Measurements from ENCODE around the gene SOX9. TPM values are rescaled to one million over a fixed set of nuclear protein-coding genes. Genes with fewer than 3 reads are reported as not detected.

The SOX9 gene
- total RNA-seq, 1 donor from 2014 or later = 54.0 TPM

- no peak for DNase-seq (ENCODE audit: extremely low spot score, unreplicated experiment)
- peaks cover 44% of the 10 kb centered on the region for H3K4me1 Mint-ChIP-seq (ENCODE audit: unreplicated experiment)
- peak overlapping the region; percentile 96 for H3K4me3 Mint-ChIP-seq
- peaks cover 33% of the 10 kb centered on the region for H3K27me3 Mint-ChIP-seq
- no peaks in the 10 kb centered on the region for H3K9me3 Mint-ChIP-seq
- peaks cover 15% of the 10 kb centered on the region for H3K36me3 Mint-ChIP-seq
- H3K27ac Mint-ChIP-seq = peak overlapping the region; percentile 82
- no peak for TF ChIP-seq CTCF (conservative IDR thresholded peaks at IDR 0.05)
Observed at GRCh38 chr17:72123530-72124437, 3.0 kb downstream of the SOX9 start.

- Mint-ChIP-seq H3K27me3 (peaks cover 27% of the 10 kb centered on the region), H3K4me1 (ENCODE audit: unreplicated experiment) (peaks cover 40% of the 10 kb centered on the region), H3K27ac (peak overlapping the region; percentile 82), H3K36me3 (peaks cover 15% of the 10 kb centered on the region), H3K9me3 (no peaks in the 10 kb centered on the region), H3K4me3 (peak overlapping the region; percentile 93)
- no peak for TF ChIP-seq CTCF (conservative IDR thresholded peaks at IDR 0.05)
- DNase-seq (ENCODE audit: extremely low spot score, unreplicated experiment) = no peak
Observed at GRCh38 chr17:72124438-72124775, 3.6 kb downstream of the SOX9 start.

GRCh38 chr17:72125226-72125651 is 4.4 kb downstream of the SOX9 start:
- DNase-seq (ENCODE audit: extremely low spot score, unreplicated experiment) = no peak
- Mint-ChIP-seq H3K9me3 (no peaks in the 10 kb centered on the region), H3K4me3 (peak overlapping the region; percentile 76), H3K4me1 (ENCODE audit: unreplicated experiment) (peaks cover 35% of the 10 kb centered on the region), H3K36me3 (peaks cover 15% of the 10 kb centered on the region), H3K27ac (no peak overlapping the region), H3K27me3 (peaks cover 19% of the 10 kb centered on the region)
- TF ChIP-seq CTCF (conservative IDR thresholded peaks at IDR 0.05) = no peak

GRCh38 chr17:72125742-72126141 is 4.9 kb downstream of the SOX9 start:
- Mint-ChIP-seq H3K4me3 (peak overlapping the region; percentile 77), H3K36me3 (peaks cover 15% of the 10 kb centered on the region), H3K9me3 (no peaks in the 10 kb centered on the region), H3K4me1 (ENCODE audit: unreplicated experiment) (peaks cover 35% of the 10 kb centered on the region), H3K27me3 (peaks cover 14% of the 10 kb centered on the region), H3K27ac (peak overlapping the region; percentile 50)
- DNase-seq (ENCODE audit: extremely low spot score, unreplicated experiment) = no peak
- TF ChIP-seq CTCF (conservative IDR thresholded peaks at IDR 0.05) = no peak

- no peak for DNase-seq (ENCODE audit: extremely low spot score, unreplicated experiment)
- peaks cover 35% of the 10 kb centered on the region for H3K4me1 Mint-ChIP-seq (ENCODE audit: unreplicated experiment)
- H3K4me3 Mint-ChIP-seq = peak overlapping the region; percentile 74
- no peak for TF ChIP-seq CTCF (conservative IDR thresholded peaks at IDR 0.05)
- no peaks in the 10 kb centered on the region for H3K9me3 Mint-ChIP-seq
- H3K27ac Mint-ChIP-seq = peak overlapping the region; percentile 24
- H3K27me3 Mint-ChIP-seq = peaks cover 12% of the 10 kb centered on the region
- H3K36me3 Mint-ChIP-seq = peaks cover 15% of the 10 kb centered on the region
Observed at GRCh38 chr17:72126575-72127486, 6.0 kb downstream of the SOX9 start.
